Fibroblast of lung (primary cell): Measurements from ENCODE around the gene LRRK1. TPM values are rescaled to one million over a fixed set of nuclear protein-coding genes. Genes with fewer than 3 reads are reported as not detected.

Experiments
- DNase-seq, 2 donors: peaks; one replicate each; pipeline versions ENCODE4 v3.0.0 to v3.0.0-alpha.2; 2010; ENCODE audit warnings: low read depth in 2 of 2
- H2AFZ ChIP-seq: 2 replicates; pipeline ENCODE4 v1.5.1; 2012; ENCODE audit warnings: low read length, control low read depth, inconsistent platforms
- H3K27ac ChIP-seq: 2 replicates; pipeline ENCODE4 v1.5.1; 2011; ENCODE audit warnings: low read length, control low read depth; ENCODE audit not compliant: insufficient read depth
- H3K27me3 ChIP-seq: 2 replicates; pipeline ENCODE4 v1.5.1; 2011; ENCODE audit warnings: mild to moderate bottlenecking, low read length; ENCODE audit not compliant: control insufficient read depth, insufficient read depth
- H3K36me3 ChIP-seq: 2 replicates; pipeline ENCODE4 v1.5.1; 2011; ENCODE audit warnings: low read length; ENCODE audit not compliant: control insufficient read depth, insufficient read depth
- H3K4me1 ChIP-seq: 2 replicates; pipeline ENCODE4 v1.5.1; 2011; ENCODE audit warnings: low read length; ENCODE audit not compliant: control insufficient read depth, insufficient read depth; ENCODE audit errors: extremely low read depth
- H3K4me2 ChIP-seq: 2 replicates; pipeline ENCODE4 v1.5.1; 2011; ENCODE audit warnings: low read length, control low read depth; ENCODE audit not compliant: insufficient read depth; ENCODE audit errors: extremely low read depth
- H3K4me3 ChIP-seq, 4 experiments: fragments of 200-600 bp in 1 of 4; sonication (generic) in 1 of 4; replicated peaks in 1 of 4; 2 replicates each; pipeline ENCODE4 v1.5.1; 2011 to 2016; ENCODE audit warnings: low read length in 4 of 4, low read depth in 3 of 4, mild to moderate bottlenecking in 3 of 4, control low read depth in 2 of 4, inconsistent platforms in 1 of 4, mixed read lengths in 1 of 4; ENCODE audit not compliant: insufficient read depth in 1 of 4; ENCODE audit errors: control extremely low read depth in 1 of 4
- H3K79me2 ChIP-seq: 2 replicates; pipeline ENCODE4 v1.5.1; 2012; ENCODE audit warnings: mild to moderate bottlenecking, low read length, inconsistent platforms; ENCODE audit not compliant: control insufficient read depth, insufficient read depth
- H3K9ac ChIP-seq: 2 replicates; pipeline ENCODE4 v1.5.1; 2011; ENCODE audit warnings: mild to moderate bottlenecking, low read length, control low read depth; ENCODE audit not compliant: insufficient read depth
- H3K9me3 ChIP-seq: 2 replicates; pipeline ENCODE4 v1.5.1; 2012; ENCODE audit warnings: low read depth, low read length; ENCODE audit not compliant: control insufficient read depth, insufficient read depth
- H4K20me1 ChIP-seq: 2 replicates; pipeline ENCODE4 v1.5.1; 2011; ENCODE audit warnings: low read length; ENCODE audit not compliant: control insufficient read depth, insufficient read depth; ENCODE audit errors: extremely low read depth
- CTCF ChIP-seq, 2 donors: IDR thresholded peaks in 1 of 2; conservative IDR thresholded peaks in 1 of 2; 1 replicate in 1 of 2; 2 replicates in 1 of 2; pipeline ENCODE4 v1.5.1; 2011 to 2012; ENCODE audit warnings: low read length in 2 of 2, control low read depth in 1 of 2, inconsistent platforms in 1 of 2, low read depth in 1 of 2, mild to moderate bottlenecking in 1 of 2
- EZH2 ChIP-seq: IDR thresholded peaks from 2 replicates; pipeline ENCODE4 v1.5.1; 2012; ENCODE audit warnings: low read length, control low read depth, mild to moderate bottlenecking; ENCODE audit errors: missing control alignments
- polyA plus RNA-seq, 2 donors: library from polyadenylated mRNA; depleted of rRNA in 1 of 2; stranded (reverse) in 1 of 2; unstranded in 1 of 2; fragments of >200 nt; gene quantifications; 2 replicates each; pipeline ENCODE4 v1.2.1, GENCODE V29; 2011 to 2012; ENCODE audit warnings: missing spikeins in 1 of 2
- total RNA-seq: library from RNA; depleted of rRNA; stranded (reverse); fragments of >200 nt; gene quantifications from 2 replicates; pipeline ENCODE4 v1.2.1, GENCODE V29; 2014

Gene LRRK1
- total and polyA plus RNA-seq, 2 donors (not counting 1 experiment from before 2014, with no cell fraction given): 3.8 to 12.2 TPM

- no peak overlapping the region for H3K9ac ChIP-seq
- H3K9me3 ChIP-seq: no peaks in the 10 kb centered on the region
- H4K20me1 ChIP-seq: no peaks in the 10 kb centered on the region
- no peak overlapping the region for H3K4me2 ChIP-seq
- H3K4me3 ChIP-seq: no peak overlapping the region
- peaks cover 25% of the 10 kb centered on the region for H3K27me3 ChIP-seq
- no peaks in the 10 kb centered on the region for H3K4me1 ChIP-seq
- H3K79me2 ChIP-seq: no peaks in the 10 kb centered on the region
- no peaks in the 10 kb centered on the region for H3K36me3 ChIP-seq
- H3K27ac ChIP-seq: no peak overlapping the region
- TF ChIP-seq CTCF (conservative IDR thresholded peaks at IDR 0.05 in 1 of 2, IDR thresholded peaks at IDR 0.05 in 1 of 2; ENCODE audit: low read depth in 1 of 2, low read length in 2 of 2): no peak
- TF ChIP-seq EZH2: no peak
- H2AFZ ChIP-seq: no peak overlapping the region
- no peak for DNase-seq
These were observed 43.2 kb upstream of the LRRK1 start for GRCh38 chr15:100875976-100876375.

- no peak overlapping the region for H3K9ac ChIP-seq
- no peaks in the 10 kb centered on the region for H3K4me1 ChIP-seq
- H3K4me2 ChIP-seq: no peak overlapping the region
- no peaks in the 10 kb centered on the region for H3K36me3 ChIP-seq
- no peak overlapping the region for H2AFZ ChIP-seq
- no peak overlapping the region for H3K27ac ChIP-seq
- no peaks in the 10 kb centered on the region for H4K20me1 ChIP-seq
- peaks cover 33% of the 10 kb centered on the region for H3K27me3 ChIP-seq
- TF ChIP-seq CTCF (conservative IDR thresholded peaks at IDR 0.05 in 1 of 2, IDR thresholded peaks at IDR 0.05 in 1 of 2; ENCODE audit: low read depth in 1 of 2, low read length in 2 of 2) (no peak), EZH2 (no peak)
- DNase-seq: no peak
- no peaks in the 10 kb centered on the region for H3K79me2 ChIP-seq
- H3K9me3 ChIP-seq: no peaks in the 10 kb centered on the region
- H3K4me3 ChIP-seq: no peak overlapping the region
These were observed 41.6 kb upstream of the LRRK1 start for GRCh38 chr15:100877551-100877950.

- H3K9ac ChIP-seq: no peak overlapping the region
- H2AFZ ChIP-seq: no peak overlapping the region
- no peaks in the 10 kb centered on the region for H3K79me2 ChIP-seq
- H3K27ac ChIP-seq: no peak overlapping the region
- H3K27me3 ChIP-seq: peaks cover 33% of the 10 kb centered on the region
- H4K20me1 ChIP-seq: no peaks in the 10 kb centered on the region
- no peak overlapping the region for H3K4me2 ChIP-seq
- TF ChIP-seq CTCF (conservative IDR thresholded peaks at IDR 0.05 in 1 of 2, IDR thresholded peaks at IDR 0.05 in 1 of 2; ENCODE audit: low read depth in 1 of 2, low read length in 2 of 2) (no peak), EZH2 (no peak)
- no peak for DNase-seq
- no peak overlapping the region for H3K4me3 ChIP-seq
- H3K4me1 ChIP-seq: no peaks in the 10 kb centered on the region
- H3K9me3 ChIP-seq: no peaks in the 10 kb centered on the region
- H3K36me3 ChIP-seq: no peaks in the 10 kb centered on the region
These were observed 41.0 kb upstream of the LRRK1 start for GRCh38 chr15:100878130-100878529.
